K562 (cell line): ENCODE data around the gene ABRAXAS1. TPM values are rescaled to one million over a fixed set of nuclear protein-coding genes. Genes with fewer than 3 reads are reported as not detected.

Experiments
- CHD1 ChIP-seq: fragments of 200-600 bp; sonication (generic); IDR thresholded peaks from one replicate; pipeline ENCODE4 v1.6.1; 2012; ENCODE audit warnings: mild to moderate bottlenecking, moderate library complexity, low read length, inconsistent platforms
- CREB5 ChIP-seq: fragments of 250-450 bp; sonication (Bioruptor Pico); IDR thresholded peaks from 2 replicates; pipeline ENCODE4 v1.5.0; 2020; ENCODE audit warnings: mild to moderate bottlenecking
- CTBP1 ChIP-seq: fragments of 450-650 bp; IDR thresholded peaks from 2 replicates; pipeline ENCODE4 v1.6.1; 2016; ENCODE audit warnings: borderline replicate concordance
- DACH1 ChIP-seq: fragments of 450-650 bp; IDR thresholded peaks from 2 replicates; pipeline ENCODE4 v1.6.1; 2018; ENCODE audit not compliant: partially characterized antibody
- ELF2 ChIP-seq: fragments of 250-450 bp; sonication (Bioruptor Pico); IDR thresholded peaks from 2 replicates; pipeline ENCODE4 v1.5.0; 2021; ENCODE audit warnings: mild to moderate bottlenecking
- HOMEZ ChIP-seq: fragments of 250-450 bp; sonication (Bioruptor Pico); IDR thresholded peaks from 2 replicates; pipeline ENCODE4 v1.4.0; 2020; ENCODE audit warnings: mild to moderate bottlenecking, moderate library complexity
- MTA2 ChIP-seq: fragments of 450-650 bp; IDR thresholded peaks from 2 replicates; pipeline ENCODE4 v1.6.1; 2016; ENCODE audit warnings: low read depth
- NR2C1 ChIP-seq, 2 experiments: fragments of 450-650 bp; IDR thresholded peaks; 2 replicates each; pipeline ENCODE4 v1.6.1; 2017; ENCODE audit warnings: mild to moderate bottlenecking in 2 of 2, antibody characterized with exemption in 1 of 2, inconsistent platforms in 1 of 2, missing compliant biosample characterization in 1 of 2, missing genetic modification characterization in 1 of 2
- NUFIP1 ChIP-seq: fragments of 450-650 bp; IDR thresholded peaks from 2 replicates; pipeline ENCODE4 v1.6.1; 2018; ENCODE audit not compliant: partially characterized antibody
- RCOR1 ChIP-seq, 2 experiments: IDR thresholded peaks; 2 replicates each; pipeline ENCODE4 v1.6.1; 2012; ENCODE audit warnings: low read depth in 2 of 2, low read length in 2 of 2, borderline replicate concordance in 1 of 2, improper control_type of control experiment in 1 of 2
- SAFB2 ChIP-seq: fragments of 200-400 bp; formaldehyde crosslinking; IDR thresholded peaks from 2 replicates; pipeline ENCODE4 v1.6.1; 2018; ENCODE audit warnings: borderline replicate concordance, low read length, low read depth, moderate library complexity; ENCODE audit not compliant: severe bottlenecking
- STAG1 ChIP-seq: sonication (generic); formaldehyde crosslinking; IDR thresholded peaks from 2 replicates; pipeline ENCODE4 v1.5.0; 2020; ENCODE audit warnings: missing genetic modification reagents, borderline replicate concordance
- TBL1XR1 ChIP-seq, 2 experiments: IDR thresholded peaks; 2 replicates each; pipeline ENCODE4 v1.6.1; 2012; ENCODE audit warnings: improper control_type of control experiment in 2 of 2, low read length in 2 of 2, mild to moderate bottlenecking in 1 of 2
- TFAP4 ChIP-seq: sonication (generic); formaldehyde crosslinking; IDR thresholded peaks from 2 replicates; pipeline ENCODE4 v1.8.0; 2022; ENCODE audit warnings: missing genetic modification reagents, mild to moderate bottlenecking, moderate library complexity, borderline replicate concordance
- ZFP36 ChIP-seq: fragments of 150-350 bp; IDR thresholded peaks from 2 replicates; pipeline ENCODE4 v1.6.1; 2018; ENCODE audit warnings: low read length, low read depth; ENCODE audit not compliant: partially characterized antibody
- ZHX1 ChIP-seq: fragments of 150-350 bp; conservative IDR thresholded peaks from 2 replicates; pipeline ENCODE4 v1.6.1; 2014; ENCODE audit warnings: low read length
- ZNF175 ChIP-seq: fragments of 200-800 bp; sonication (Bioruptor generic); IDR thresholded peaks from 2 replicates; pipeline ENCODE4 v1.6.1; 2016; ENCODE audit warnings: low read depth, mild to moderate bottlenecking, missing genetic modification characterization, missing compliant biosample characterization
- ZNF444 ChIP-seq: fragments of 250-450 bp; sonication (Bioruptor Pico); IDR thresholded peaks from 2 replicates; pipeline ENCODE4 v1.4.0; 2020; ENCODE audit warnings: mild to moderate bottlenecking, moderate library complexity
- ZNF511 ChIP-seq: sonication (generic); formaldehyde crosslinking; IDR thresholded peaks from 2 replicates; pipeline ENCODE4 v1.8.0; 2022; ENCODE audit warnings: mild to moderate bottlenecking, missing genetic modification reagents
- polyA plus RNA-seq, 8 experiments: library from polyadenylated mRNA; depleted of rRNA in 4 of 8; stranded (reverse) in 5 of 8; unstranded in 3 of 8; fragments of >200 nt; fragmentation: Nextera tagmentation in 2 of 8; fragmentation: Illumina TruSeq in 1 of 8; extraction: Ambion mirVana in 2 of 8; extraction: Trizol in 1 of 8; gene quantifications; 2 replicates each; pipeline versions ENCODE4 v1.2.1 to v1.2.3, GENCODE V29; 2011 to 2014; ENCODE audit warnings: inconsistent platforms in 1 of 8, missing spikeins in 1 of 8
- total RNA-seq, 7 experiments: library from RNA; depleted of rRNA in 6 of 7; stranded (reverse); fragments of >200 nt in 6 of 7; fragmentation: Illumina TruSeq in 2 of 7; extraction: Trizol in 2 of 7; gene quantifications; 2 replicates each; pipeline versions ENCODE4 v1.2.1 to v1.2.3, GENCODE V29; 2011 to 2021; ENCODE audit warnings: low replicate concordance in 1 of 7

Gene ABRAXAS1
- total and polyA plus RNA-seq, 9 of the 15 experiments (the other 6 are each of a cell fraction or from before 2014, with no cell fraction given), result 10.8 to 48.3 (median 22.1) TPM

- TF ChIP-seq MTA2 (no peak), ZNF511 (peak; percentile 19; the same call in 1 of the 2 replicates), ZNF444 (no peak), STAG1 (CRISPR knock-in tag) (no peak), ELF2 (CRISPR knock-in tag) (peak; percentile 88), NR2C1 (IDR thresholded peaks at IDR 0.05) (peak; percentile 74), NR2C1 (tag; IDR thresholded peaks at IDR 0.05) (peak; percentile 77), TBL1XR1 (IDR thresholded peaks at IDR 0.05; ENCODE audit: low read length in 2 of 2) (peak in 1 of 2 experiments; percentile 66; a peak in 2 of 4 replicates), CHD1 (peak; percentile 77), ZNF175 (CRISPR knock-in tag) (peak; percentile 69; the same call in 1 of the 2 replicates), DACH1 (no peak), CREB5 (CRISPR knock-in tag) (no peak), SAFB2 (no peak), RCOR1 (IDR thresholded peaks at IDR 0.05; ENCODE audit: borderline replicate concordance in 1 of 2, low read depth in 2 of 2, low read length in 2 of 2) (peak in 1 of 2 experiments; percentile 83; a peak in 2 of 4 replicates), TFAP4 (peak; percentile 74), HOMEZ (CRISPR knock-in tag) (no peak), CTBP1 (peak; percentile 78), ZFP36 (no peak), NUFIP1 (peak; percentile 6), ZHX1 (peak; percentile 86; the same call in 1 of the 2 replicates)
Measured at GRCh38 chr4:83455281-83456183, 29.4 kb downstream of the ABRAXAS1 start, which contains the start of the genes HELQ and MRPS18C (continued).
